BJ (cell line): ENCODE measurements around the gene PNLIP. TPM values are rescaled to one million over a fixed set of nuclear protein-coding genes. Genes with fewer than 3 reads are reported as not detected.

Source experiments
- CTCF ChIA-PET: fragments of 350-600 bp; formaldehyde crosslinking; extraction: SDS; loops from one replicate; lab custom pipeline; 2021; ENCODE audit warnings: antibody characterized with exemption, inconsistent platforms; lab: Yijun Ruan, JAX
- POLR2A ChIA-PET: fragments of 300-600 bp; sonication (Branson Sonifier 250); formaldehyde crosslinking; extraction: SDS; loops from one replicate; lab custom pipeline; 2021; ENCODE audit warnings: antibody characterized with exemption; lab: Charles Lee
- DNase-seq: peaks from one replicate; pipeline ENCODE4 v3.0.0-alpha.2; 2011; ENCODE audit warnings: low read depth
- H3K27me3 ChIP-seq: 2 replicates; pipeline ENCODE4 v1.6.0; 2011; ENCODE audit warnings: low read length; ENCODE audit not compliant: control insufficient read depth, insufficient read depth
- H3K36me3 ChIP-seq: 2 replicates; pipeline ENCODE4 v1.5.1; 2011; ENCODE audit warnings: low read length; ENCODE audit not compliant: control insufficient read depth, insufficient read depth
- H3K4me3 ChIP-seq: 2 replicates; pipeline ENCODE4 v1.5.1; 2011; ENCODE audit warnings: low read depth, mild to moderate bottlenecking, control low read depth, low read length
- CTCF ChIP-seq: IDR thresholded peaks from 2 replicates; pipeline ENCODE4 v1.5.1; 2011; ENCODE audit warnings: low read depth, mild to moderate bottlenecking, control low read depth, inconsistent platforms, low read length, moderate library complexity; ENCODE audit not compliant: insufficient read depth
- polyA plus RNA-seq: library from polyadenylated mRNA; depleted of rRNA; stranded (reverse); fragments of >200 nt; gene quantifications from 2 replicates; pipeline ENCODE4 v1.2.3, GENCODE V29; 2011

Gene PNLIP
- polyA plus RNA-seq, 1 experiment = not detected

- no peak for TF ChIP-seq CTCF
- Histone ChIP-seq H3K36me3 (no peaks in the 10 kb centered on the region), H3K27me3 (no peaks in the 10 kb centered on the region), H3K4me3 (no peak overlapping the region)
- POLR2A ChIA-PET = no interaction called here
- DNase-seq = no peak
- CTCF ChIA-PET = interaction anchor here (1.5 kb wide), 1 partner anchor 14 kb away, joined by 3 read pairs; no protein-coding TSS in a partner anchor
These were observed 22.8 kb upstream of the PNLIP start for GRCh38 chr10:116522803-116523381.

- CTCF ChIA-PET = interaction anchor here (0.7 kb wide), 1 partner anchor 34 kb away, joined by 3 read pairs; no protein-coding TSS in a partner anchor
- POLR2A ChIA-PET = no interaction called here
- Histone ChIP-seq H3K27me3 (no peaks in the 10 kb centered on the region), H3K4me3 (no peak overlapping the region), H3K36me3 (no peaks in the 10 kb centered on the region)
- no peak for TF ChIP-seq CTCF
- DNase-seq = no peak
These were observed 21.0 kb upstream of the PNLIP start for GRCh38 chr10:116524736-116525135.

GRCh38 chr10:116526219-116526618, 19.5 kb upstream of the PNLIP start:
- TF ChIP-seq CTCF = no peak
- H3K36me3 ChIP-seq = no peaks in the 10 kb centered on the region
- H3K4me3 ChIP-seq = no peak overlapping the region
- ChIA-PET POLR2A (no interaction called here), CTCF (no interaction called here)
- no peak for DNase-seq
- no peaks in the 10 kb centered on the region for H3K27me3 ChIP-seq

- no peaks in the 10 kb centered on the region for H3K36me3 ChIP-seq
- no peak overlapping the region for H3K4me3 ChIP-seq
- no peak for DNase-seq
- POLR2A ChIA-PET = no interaction called here
- CTCF ChIA-PET = no interaction called here
- no peaks in the 10 kb centered on the region for H3K27me3 ChIP-seq
- no peak for TF ChIP-seq CTCF
These were observed 8.9 kb upstream of the PNLIP start for GRCh38 chr10:116536810-116537209.

GRCh38 chr10:116538456-116538855, 7.3 kb upstream of the PNLIP start:
- Histone ChIP-seq H3K27me3 (no peaks in the 10 kb centered on the region), H3K4me3 (no peak overlapping the region), H3K36me3 (no peaks in the 10 kb centered on the region)
- POLR2A ChIA-PET = no interaction called here
- no peak for TF ChIP-seq CTCF
- CTCF ChIA-PET = no interaction called here
- no peak for DNase-seq
